HK-2 (cell line): ENCODE results near the gene PROK1.

Source experiments
- DNase-seq: peaks from one replicate; pipeline ENCODE4 v3.0.0-alpha.2; 2018; ENCODE audit not compliant: unreplicated experiment

PROK1 gene

GRCh38 chr1:110465038-110465813 is 14.3 kb downstream of the PROK1 start:
- no peak for DNase-seq

GRCh38 chr1:110465814-110466380 is 14.9 kb downstream of the PROK1 start:
- no peak for DNase-seq

GRCh38 chr1:110466646-110467280 is 15.8 kb downstream of the PROK1 start:
- no peak for DNase-seq

DNA sequence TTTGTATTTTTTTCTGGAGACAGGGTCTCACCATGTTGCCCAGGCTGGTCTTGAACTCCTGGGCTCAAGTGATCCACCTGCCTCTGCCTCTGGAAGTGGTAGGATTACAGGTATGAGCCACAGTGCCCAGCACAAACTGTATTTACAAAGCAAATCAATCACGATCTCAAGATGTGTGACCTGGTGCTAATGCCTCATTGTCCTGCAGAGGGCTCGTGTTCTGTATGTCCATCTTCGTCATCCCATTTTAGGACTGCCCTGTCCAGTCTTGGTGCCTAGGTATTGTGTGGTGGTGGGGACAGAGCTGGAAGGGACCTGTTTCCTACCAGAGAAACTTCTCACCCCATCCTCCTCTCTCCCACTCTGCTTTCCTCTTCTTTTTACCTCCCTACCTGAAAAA is 20.2 kb downstream of the PROK1 start:
- no peak for DNase-seq

DNA sequence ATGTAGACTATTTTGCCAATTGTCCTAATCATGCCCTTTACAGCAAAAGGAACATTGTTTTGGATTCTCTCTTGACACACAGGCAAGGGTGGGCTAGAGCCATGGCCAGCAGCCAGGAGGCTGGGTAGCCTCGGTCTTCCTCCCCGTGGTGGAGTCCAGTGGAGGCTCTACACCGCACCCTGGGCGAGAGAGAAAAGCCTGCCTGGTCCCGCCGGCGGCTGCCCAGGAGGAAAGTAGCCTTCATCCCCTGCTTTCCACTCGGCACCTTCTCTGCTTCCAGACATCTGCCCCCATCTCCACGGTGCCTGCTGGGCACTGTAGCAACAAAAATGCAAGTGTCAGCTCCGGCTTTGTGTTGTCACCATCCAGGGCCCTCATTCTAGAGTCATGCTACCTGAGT is 21.6 kb downstream of the PROK1 start:
- DNase-seq, result no peak

GRCh38 chr1:110474444-110474843 is 23.5 kb downstream of the PROK1 start:
- DNase-seq, result no peak

- no peak for DNase-seq
Observed at GRCh38 chr1:110475362-110476027, 24.5 kb downstream of the PROK1 start.

- DNase-seq, result no peak
Observed at GRCh38 chr1:110476028-110476765, 25.2 kb downstream of the PROK1 start.

- DNase-seq, result no peak
Observed at GRCh38 chr1:110477041-110477440, 26.1 kb downstream of the PROK1 start.

GRCh38 chr1:110477445-110477957 is 26.6 kb downstream of the PROK1 start:
- DNase-seq, result peak; percentile 20

DNA sequence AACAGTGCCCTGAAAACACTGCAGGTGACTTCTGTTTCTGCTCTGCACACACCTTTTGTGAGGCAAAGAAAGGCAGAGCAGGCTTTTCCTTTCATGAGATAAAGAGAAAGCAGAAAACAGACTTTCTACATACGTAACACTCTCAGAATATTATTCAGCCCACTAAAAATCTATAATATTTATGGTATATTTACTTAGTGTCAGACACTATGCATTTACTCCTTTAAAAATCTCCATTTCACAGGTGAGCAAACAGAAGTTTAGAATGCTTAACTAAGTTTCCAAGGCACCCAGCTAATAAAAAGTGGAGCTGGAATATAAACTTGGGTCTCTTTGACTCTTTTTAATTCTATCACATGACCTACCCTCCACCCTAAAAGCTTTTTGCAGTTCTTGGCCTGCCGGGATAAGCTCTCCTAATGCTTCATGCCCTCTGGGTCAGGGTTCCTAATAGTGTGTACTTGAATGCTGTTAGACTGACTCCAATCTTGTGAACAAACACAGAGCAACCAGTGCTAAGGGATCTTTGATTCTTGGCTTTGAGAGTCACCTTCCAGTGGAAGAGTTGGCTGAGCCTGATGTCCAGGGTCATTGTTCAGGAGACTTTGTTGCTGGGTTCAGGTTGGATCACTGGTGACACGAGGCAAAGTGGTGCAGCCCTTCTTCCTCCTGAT is 27.2 kb downstream of the PROK1 start:
- DNase-seq, result no peak

GRCh38 chr1:110478886-110479285 is 27.9 kb downstream of the PROK1 start:
- DNase-seq, result no peak

DNA sequence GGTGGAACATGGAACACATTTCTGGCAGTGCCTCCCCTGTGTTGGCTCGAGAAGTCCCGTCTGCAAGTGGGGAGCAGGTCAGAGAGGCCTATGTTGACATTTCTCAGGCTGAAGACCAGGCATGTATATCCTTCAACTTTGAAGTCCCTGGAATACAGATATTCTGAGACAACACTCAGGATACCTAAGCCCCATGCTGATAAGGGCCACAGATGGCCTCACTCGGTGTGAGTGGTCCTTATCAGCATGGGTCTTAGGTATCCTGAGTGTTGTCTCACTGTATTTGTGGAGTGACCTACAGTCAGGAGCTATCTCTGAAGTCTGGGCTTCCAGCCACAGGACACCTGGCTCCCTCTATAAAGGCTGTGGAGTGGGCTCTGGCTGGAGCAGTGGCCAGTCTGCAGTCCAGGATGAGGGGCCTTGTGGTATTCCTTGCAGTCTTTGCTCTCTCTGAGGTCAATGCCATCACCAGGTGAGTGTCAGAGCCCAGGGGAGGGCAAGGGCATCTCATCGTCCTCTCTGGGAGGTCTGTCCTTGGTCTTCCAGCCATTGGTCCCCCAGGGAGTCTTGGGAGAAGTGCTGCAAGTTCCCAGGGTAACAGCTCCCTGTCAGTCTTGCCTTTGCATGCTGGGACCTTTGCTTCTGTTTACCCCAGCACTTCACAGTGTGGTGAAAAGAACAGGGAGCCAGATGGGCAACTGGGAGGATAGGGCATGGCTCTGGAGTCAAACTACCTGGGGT is 29.6 kb downstream of the PROK1 start:
- no peak for DNase-seq

- DNase-seq, result no peak
Observed at GRCh38 chr1:110481968-110482623, 31.1 kb downstream of the PROK1 start.

- no peak for DNase-seq
Observed at GRCh38 chr1:110482662-110483307, 31.8 kb downstream of the PROK1 start.

DNA sequence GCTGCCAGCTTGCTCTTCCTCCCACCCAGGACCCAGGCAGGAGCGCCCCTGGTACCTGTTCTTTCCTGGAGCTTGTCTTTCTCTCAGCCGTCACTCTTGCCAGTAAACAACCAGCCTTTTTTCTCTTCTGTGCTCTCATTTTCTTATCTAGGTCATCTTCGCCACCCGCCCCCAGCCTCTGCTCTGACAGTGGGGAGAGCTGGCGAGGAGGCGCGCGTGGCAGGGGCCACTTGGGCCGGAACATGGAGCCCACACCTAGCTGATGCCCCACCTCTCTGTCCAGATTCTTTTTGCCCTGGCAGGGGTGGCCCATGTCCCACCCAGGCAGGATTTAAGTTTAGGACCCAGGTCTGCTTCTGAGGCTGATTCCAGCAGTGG is 32.3 kb downstream of the PROK1 start:
- no peak for DNase-seq

- no peak for DNase-seq
Observed at GRCh38 chr1:110484801-110485200, 33.9 kb downstream of the PROK1 start.

GRCh38 chr1:110485725-110486124 is 34.8 kb downstream of the PROK1 start:
- no peak for DNase-seq

GRCh38 chr1:110487726-110488125 is 36.8 kb downstream of the PROK1 start:
- no peak for DNase-seq
